GM18502 (cell line): ENCODE data around the gene LBHD2.

Source experiments
- ATAC-seq: cut with Tn5 transposase; IDR thresholded peaks from one replicate; pipeline ENCODE4 v1.9.1; 2021; ENCODE audit warnings: mild to moderate bottlenecking; ENCODE audit not compliant: unreplicated experiment, poor library complexity

The LBHD2 gene

GRCh38 chr14:103129301-103130016, 45.4 kb downstream of the LBHD2 start:
- ATAC-seq: no peak

- ATAC-seq: no peak
Observed at GRCh38 chr14:103130017-103130764, 46.2 kb downstream of the LBHD2 start.

- ATAC-seq: no peak
Observed at GRCh38 chr14:103130965-103131364, 47.0 kb downstream of the LBHD2 start.

- ATAC-seq: no peak
Observed at GRCh38 chr14:103131580-103131979, 47.6 kb downstream of the LBHD2 start.

- no peak for ATAC-seq
Observed at GRCh38 chr14:103132381-103133209, 48.6 kb downstream of the LBHD2 start.

GRCh38 chr14:103133210-103134140, 49.5 kb downstream of the LBHD2 start:
- no peak for ATAC-seq

- ATAC-seq: no peak
Observed at GRCh38 chr14:103134405-103134804, 50.4 kb downstream of the LBHD2 start.

GRCh38 chr14:103134919-103135318, 50.9 kb downstream of the LBHD2 start:
- no peak for ATAC-seq

GRCh38 chr14:103135333-103136260, 51.6 kb downstream of the LBHD2 start:
- no peak for ATAC-seq

GRCh38 chr14:103136388-103137271, 52.6 kb downstream of the LBHD2 start:
- no peak for ATAC-seq

GRCh38 chr14:103137689-103138300, 53.8 kb downstream of the LBHD2 start:
- ATAC-seq: no peak

- no peak for ATAC-seq
Observed at GRCh38 chr14:103138301-103139131, 54.5 kb downstream of the LBHD2 start.

- no peak for ATAC-seq
Observed at GRCh38 chr14:103139132-103140025, 55.4 kb downstream of the LBHD2 start.
